ENCODE data around the gene RPAP3. TPM values are rescaled to one million over a fixed set of nuclear protein-coding genes. Genes with fewer than 3 reads are reported as not detected.

The RPAP3 gene
- polyA plus RNA-seq, 1 donor from 2014 or later = 39.7 TPM

DNA sequence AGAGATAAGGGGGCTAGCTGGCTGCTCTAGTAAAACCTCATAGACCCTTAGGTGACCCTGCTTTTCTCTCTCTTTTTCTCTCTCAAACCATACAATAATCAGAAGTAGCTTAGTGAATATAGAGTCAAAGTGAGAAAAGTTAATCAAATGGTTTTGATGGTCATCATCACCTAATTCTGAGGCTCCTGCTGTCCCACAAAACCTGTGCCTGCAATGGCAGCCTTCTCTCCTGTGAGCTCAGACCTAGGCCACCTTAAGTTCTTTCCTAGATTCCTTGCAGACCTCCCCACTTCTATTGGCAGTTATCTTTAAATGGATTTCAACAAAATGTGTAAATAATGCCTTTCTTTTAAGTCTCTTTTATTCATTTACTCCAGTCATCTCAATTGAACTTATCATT, 1.5 kb upstream of the RPAP3 start:
- no peaks in the 10 kb centered on the region for H3K36me3 ChIP-seq (ENCODE audit: insufficient read depth, low read length)
- H3K79me2 ChIP-seq (replicated peaks; ENCODE audit: insufficient read depth, low read length) = peaks cover 13% of the 10 kb centered on the region
- TF ChIP-seq, protein P1, sequence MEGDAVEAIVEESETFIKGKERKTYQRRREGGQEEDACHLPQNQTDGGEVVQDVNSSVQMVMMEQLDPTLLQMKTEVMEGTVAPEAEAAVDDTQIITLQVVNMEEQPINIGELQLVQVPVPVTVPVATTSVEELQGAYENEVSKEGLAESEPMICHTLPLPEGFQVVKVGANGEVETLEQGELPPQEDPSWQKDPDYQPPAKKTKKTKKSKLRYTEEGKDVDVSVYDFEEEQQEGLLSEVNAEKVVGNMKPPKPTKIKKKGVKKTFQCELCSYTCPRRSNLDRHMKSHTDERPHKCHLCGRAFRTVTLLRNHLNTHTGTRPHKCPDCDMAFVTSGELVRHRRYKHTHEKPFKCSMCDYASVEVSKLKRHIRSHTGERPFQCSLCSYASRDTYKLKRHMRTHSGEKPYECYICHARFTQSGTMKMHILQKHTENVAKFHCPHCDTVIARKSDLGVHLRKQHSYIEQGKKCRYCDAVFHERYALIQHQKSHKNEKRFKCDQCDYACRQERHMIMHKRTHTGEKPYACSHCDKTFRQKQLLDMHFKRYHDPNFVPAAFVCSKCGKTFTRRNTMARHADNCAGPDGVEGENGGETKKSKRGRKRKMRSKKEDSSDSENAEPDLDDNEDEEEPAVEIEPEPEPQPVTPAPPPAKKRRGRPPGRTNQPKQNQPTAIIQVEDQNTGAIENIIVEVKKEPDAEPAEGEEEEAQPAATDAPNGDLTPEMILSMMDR (IDR thresholded peaks at IDR 0.05; ENCODE audit: poor library complexity, severe bottlenecking) = no peak
- TF ChIP-seq, protein P2, sequence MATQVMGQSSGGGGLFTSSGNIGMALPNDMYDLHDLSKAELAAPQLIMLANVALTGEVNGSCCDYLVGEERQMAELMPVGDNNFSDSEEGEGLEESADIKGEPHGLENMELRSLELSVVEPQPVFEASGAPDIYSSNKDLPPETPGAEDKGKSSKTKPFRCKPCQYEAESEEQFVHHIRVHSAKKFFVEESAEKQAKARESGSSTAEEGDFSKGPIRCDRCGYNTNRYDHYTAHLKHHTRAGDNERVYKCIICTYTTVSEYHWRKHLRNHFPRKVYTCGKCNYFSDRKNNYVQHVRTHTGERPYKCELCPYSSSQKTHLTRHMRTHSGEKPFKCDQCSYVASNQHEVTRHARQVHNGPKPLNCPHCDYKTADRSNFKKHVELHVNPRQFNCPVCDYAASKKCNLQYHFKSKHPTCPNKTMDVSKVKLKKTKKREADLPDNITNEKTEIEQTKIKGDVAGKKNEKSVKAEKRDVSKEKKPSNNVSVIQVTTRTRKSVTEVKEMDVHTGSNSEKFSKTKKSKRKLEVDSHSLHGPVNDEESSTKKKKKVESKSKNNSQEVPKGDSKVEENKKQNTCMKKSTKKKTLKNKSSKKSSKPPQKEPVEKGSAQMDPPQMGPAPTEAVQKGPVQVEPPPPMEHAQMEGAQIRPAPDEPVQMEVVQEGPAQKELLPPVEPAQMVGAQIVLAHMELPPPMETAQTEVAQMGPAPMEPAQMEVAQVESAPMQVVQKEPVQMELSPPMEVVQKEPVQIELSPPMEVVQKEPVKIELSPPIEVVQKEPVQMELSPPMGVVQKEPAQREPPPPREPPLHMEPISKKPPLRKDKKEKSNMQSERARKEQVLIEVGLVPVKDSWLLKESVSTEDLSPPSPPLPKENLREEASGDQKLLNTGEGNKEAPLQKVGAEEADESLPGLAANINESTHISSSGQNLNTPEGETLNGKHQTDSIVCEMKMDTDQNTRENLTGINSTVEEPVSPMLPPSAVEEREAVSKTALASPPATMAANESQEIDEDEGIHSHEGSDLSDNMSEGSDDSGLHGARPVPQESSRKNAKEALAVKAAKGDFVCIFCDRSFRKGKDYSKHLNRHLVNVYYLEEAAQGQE (IDR thresholded peaks at IDR 0.05; ENCODE audit: borderline replicate concordance) = no peak
- TF ChIP-seq POLR2AphosphoS5 (IDR thresholded peaks at IDR 0.05) = no peak
- TF ChIP-seq RAD21 (conservative IDR thresholded peaks at IDR 0.05) = no peak
- TF ChIP-seq EP300 (conservative IDR thresholded peaks at IDR 0.05; ENCODE audit: poor library complexity, severe bottlenecking) = no peak
- TF ChIP-seq TAF1 (IDR thresholded peaks at IDR 0.05; ENCODE audit: low read depth) = no peak
- no peak for TF ChIP-seq MXI1 (conservative IDR thresholded peaks at IDR 0.05; ENCODE audit: poor library complexity, severe bottlenecking)
- no peak for TF ChIP-seq EZH2 (IDR thresholded peaks at IDR 0.05; ENCODE audit: borderline replicate concordance, insufficient read depth, low read length, poor library complexity, severe bottlenecking)
- TF ChIP-seq SMC3 (conservative IDR thresholded peaks at IDR 0.05; ENCODE audit: poor library complexity) = no peak
- no peak overlapping the region for H2AFZ ChIP-seq (ENCODE audit: low read depth, low read length)
- H3K4me2 ChIP-seq (ENCODE audit: low read length) = no peak overlapping the region
- H3K9ac ChIP-seq (ENCODE audit: low read length) = no peak overlapping the region
- H4K20me1 ChIP-seq (ENCODE audit: insufficient read depth) = no peaks in the 10 kb centered on the region
- H3K9me3 ChIP-seq (ENCODE audit: low read length) = no peaks in the 10 kb centered on the region
- H3K4me3 ChIP-seq (ENCODE audit: low read length) = no peak overlapping the region
- H3F3A ChIP-seq (ENCODE audit: insufficient read depth, low read length, poor library complexity, severe bottlenecking) = no peaks in the 10 kb centered on the region
- no peaks in the 10 kb centered on the region for H3K9me2 ChIP-seq (ENCODE audit: insufficient read depth, low read length)
- no peaks in the 10 kb centered on the region for H3K27me3 ChIP-seq (ENCODE audit: insufficient read depth, low read depth, low read length)
- H3K27ac ChIP-seq (ENCODE audit: low read length) = no peak overlapping the region

DNA sequence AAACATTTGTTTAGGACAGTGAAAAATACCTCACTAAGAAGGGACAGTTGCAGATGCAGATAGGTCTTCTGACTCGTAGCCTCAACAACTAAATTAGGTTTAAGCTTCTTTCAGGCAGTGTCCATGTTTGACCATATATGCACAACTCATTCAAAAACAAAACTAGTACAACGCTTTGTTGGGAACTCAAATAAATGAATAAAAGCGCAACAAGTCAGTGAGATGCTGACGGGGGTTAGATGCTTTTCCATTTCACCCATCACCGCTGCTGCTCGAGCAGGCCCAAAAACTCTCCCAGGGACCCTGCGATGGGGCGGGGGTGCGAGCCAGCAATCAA, 633 bp downstream of the RPAP3 start:
- Histone ChIP-seq H3F3A (ENCODE audit: insufficient read depth, low read length, poor library complexity, severe bottlenecking) (no peaks in the 10 kb centered on the region), H3K9me3 (ENCODE audit: low read length) (no peaks in the 10 kb centered on the region), H3K27me3 (ENCODE audit: insufficient read depth, low read depth, low read length) (no peaks in the 10 kb centered on the region), H3K36me3 (ENCODE audit: insufficient read depth, low read length) (peaks cover 6% of the 10 kb centered on the region), H3K79me2 (replicated peaks; ENCODE audit: insufficient read depth, low read length) (peaks cover 14% of the 10 kb centered on the region), H3K9ac (ENCODE audit: low read length) (peak overlapping the region; percentile 87), H3K4me3 (ENCODE audit: low read length) (peak overlapping the region; percentile 83), H4K20me1 (ENCODE audit: insufficient read depth) (no peaks in the 10 kb centered on the region), H2AFZ (ENCODE audit: low read depth, low read length) (peak overlapping the region; percentile 43), H3K27ac (ENCODE audit: low read length) (peak overlapping the region; percentile 87), H3K4me2 (ENCODE audit: low read length) (peak overlapping the region; percentile 63), H3K9me2 (ENCODE audit: insufficient read depth, low read length) (no peaks in the 10 kb centered on the region)
- TF ChIP-seq POLR2AphosphoS5 (IDR thresholded peaks at IDR 0.05) (no peak), MXI1 (conservative IDR thresholded peaks at IDR 0.05; ENCODE audit: poor library complexity, severe bottlenecking) (no peak), EZH2 (IDR thresholded peaks at IDR 0.05; ENCODE audit: borderline replicate concordance, insufficient read depth, low read length, poor library complexity, severe bottlenecking) (no peak), TAF1 (IDR thresholded peaks at IDR 0.05; ENCODE audit: low read depth) (no peak), SMC3 (conservative IDR thresholded peaks at IDR 0.05; ENCODE audit: poor library complexity) (no peak), RAD21 (conservative IDR thresholded peaks at IDR 0.05) (no peak), EP300 (conservative IDR thresholded peaks at IDR 0.05; ENCODE audit: poor library complexity, severe bottlenecking) (no peak)
- TF ChIP-seq, protein P2 (IDR thresholded peaks at IDR 0.05; ENCODE audit: borderline replicate concordance) = no peak
- TF ChIP-seq, protein P1 (IDR thresholded peaks at IDR 0.05; ENCODE audit: poor library complexity, severe bottlenecking) = no peak
